GM23338 (cell line): ENCODE data around the gene C11orf71. TPM values are rescaled to one million over a fixed set of nuclear protein-coding genes. Genes with fewer than 3 reads are reported as not detected.

Source experiments
- ATAC-seq: fragments of 200-7000 bp; cut with Tn5 transposase; 3 replicates; pipeline ENCODE4 v1.9.1; 2020
- DNase-seq: peaks from one replicate; pipeline ENCODE4 v3.0.0-alpha.2; 2015; ENCODE audit warnings: low spot score
- H2AFZ ChIP-seq: fragments of 200-600 bp; sonication (generic); 2 replicates; pipeline ENCODE4 v1.8.0; 2016; ENCODE audit warnings: antibody characterized with exemption, mild to moderate bottlenecking, moderate library complexity
- H3F3A ChIP-seq: fragments of 200-600 bp; sonication (generic); replicated peaks from 2 replicates; pipeline ENCODE4 v1.8.0; 2017; ENCODE audit warnings: antibody characterized with exemption, mixed run types, low read depth
- H3K27ac ChIP-seq: fragments of 200-600 bp; sonication (generic); 2 replicates; pipeline ENCODE4 v1.6.1; 2016; ENCODE audit warnings: low read depth
- H3K27me3 ChIP-seq: fragments of 200-600 bp; sonication (generic); 2 replicates; pipeline ENCODE4 v1.8.0; 2016; ENCODE audit warnings: mild to moderate bottlenecking, mixed run types, moderate library complexity; ENCODE audit not compliant: insufficient read depth
- H3K36me3 ChIP-seq: fragments of 200-600 bp; sonication (generic); 2 replicates; pipeline ENCODE4 v1.8.0; 2016; ENCODE audit warnings: mild to moderate bottlenecking; ENCODE audit not compliant: insufficient read depth
- H3K4me1 ChIP-seq: fragments of 200-600 bp; sonication (generic); 2 replicates; pipeline ENCODE4 v1.8.0; 2016; ENCODE audit warnings: mild to moderate bottlenecking, moderate library complexity; ENCODE audit not compliant: insufficient read depth
- H3K4me2 ChIP-seq: fragments of 200-600 bp; sonication (generic); 2 replicates; pipeline ENCODE4 v1.7.1; 2017; ENCODE audit warnings: mixed run types
- H3K4me3 ChIP-seq: fragments of 200-600 bp; sonication (generic); 2 replicates; pipeline ENCODE4 v1.6.1; 2016; ENCODE audit warnings: mixed run types
- H3K79me2 ChIP-seq: fragments of 200-600 bp; sonication (generic); replicated peaks from 2 replicates; pipeline ENCODE4 v1.8.0; 2017; ENCODE audit warnings: mild to moderate bottlenecking; ENCODE audit not compliant: insufficient read depth
- H3K9me2 ChIP-seq: fragments of 200-600 bp; sonication (generic); 2 replicates; pipeline ENCODE4 v1.8.0; 2017; ENCODE audit not compliant: insufficient read depth
- H4K20me1 ChIP-seq: fragments of 200-600 bp; sonication (generic); replicated peaks from 2 replicates; pipeline ENCODE4 v1.8.0; 2017; ENCODE audit warnings: mild to moderate bottlenecking; ENCODE audit not compliant: insufficient read depth
- H3K27ac Mint-ChIP-seq: 2 replicates; pipeline ENCODE4 v1.8.0; 2020; ENCODE audit warnings: inconsistent platforms, mild to moderate bottlenecking, moderate library complexity, mixed read lengths
- H3K27me3 Mint-ChIP-seq: 3 replicates; pipeline ENCODE4 v1.8.0; 2022; ENCODE audit warnings: low read depth, mild to moderate bottlenecking, moderate library complexity, mixed read lengths, inconsistent platforms; ENCODE audit not compliant: insufficient read depth, poor library complexity
- H3K36me3 Mint-ChIP-seq: 3 replicates; pipeline ENCODE4 v1.8.0; 2021; ENCODE audit warnings: low read depth, mild to moderate bottlenecking, inconsistent platforms, moderate library complexity, mixed read lengths
- H3K4me1 Mint-ChIP-seq: 3 replicates; pipeline ENCODE4 v1.8.0; 2020; ENCODE audit warnings: mild to moderate bottlenecking, inconsistent platforms, mixed read lengths
- H3K4me3 Mint-ChIP-seq: 3 replicates; pipeline ENCODE4 v1.8.0; 2021; ENCODE audit warnings: moderate library complexity, mild to moderate bottlenecking, inconsistent platforms, mixed read lengths
- H3K9me3 Mint-ChIP-seq: 3 replicates; pipeline ENCODE4 v1.8.0; 2020; ENCODE audit warnings: moderate library complexity, mild to moderate bottlenecking, inconsistent platforms, mixed read lengths
- CREB1 ChIP-seq: fragments of 250-450 bp; sonication (Bioruptor Pico); IDR thresholded peaks from 2 replicates; pipeline ENCODE4 v1.5.0; 2020; ENCODE audit warnings: low read depth, mild to moderate bottlenecking, moderate library complexity
- EZH2 ChIP-seq: fragments of 200-600 bp; sonication (generic); IDR thresholded peaks from one replicate; pipeline ENCODE4 v1.8.0; 2017; ENCODE audit warnings: antibody characterized with exemption, mild to moderate bottlenecking, low read depth; ENCODE audit not compliant: unreplicated experiment
- EZH2phosphoT487 ChIP-seq: fragments of 200-600 bp; sonication (generic); IDR thresholded peaks from one replicate; pipeline ENCODE4 v1.8.1; 2018; ENCODE audit warnings: antibody characterized with exemption; ENCODE audit not compliant: unreplicated experiment
- JUNB ChIP-seq: IDR thresholded peaks from one replicate; pipeline ENCODE4 v1.6.1; 2016; ENCODE audit warnings: antibody characterized with exemption; ENCODE audit not compliant: unreplicated experiment
- NANOG ChIP-seq: IDR thresholded peaks from 2 replicates; pipeline ENCODE4 v1.6.1; 2016; ENCODE audit warnings: antibody characterized with exemption, borderline replicate concordance
- POLR2AphosphoS5 ChIP-seq: IDR thresholded peaks from 2 replicates; pipeline ENCODE4 v1.6.1; 2016; ENCODE audit warnings: antibody characterized with exemption, low read depth
- STAT1 ChIP-seq: IDR thresholded peaks from one replicate; pipeline ENCODE4 v1.6.1; 2016; ENCODE audit warnings: antibody characterized with exemption; ENCODE audit not compliant: unreplicated experiment
- ZNF114 ChIP-seq: fragments of 250-450 bp; sonication (Bioruptor Pico); IDR thresholded peaks from 2 replicates; pipeline ENCODE4 v1.5.0; 2020; ENCODE audit warnings: mild to moderate bottlenecking, moderate library complexity
- ZNF331 ChIP-seq: fragments of 250-450 bp; sonication (Bioruptor Pico); IDR thresholded peaks from 2 replicates; pipeline ENCODE4 v1.5.0; 2020; ENCODE audit warnings: low read depth, mild to moderate bottlenecking, moderate library complexity
- polyA plus RNA-seq: library from polyadenylated mRNA; unstranded; fragments of >200 nt; fragmentation: Nextera tagmentation; extraction: Ambion mirVana; gene quantifications from 2 replicates; pipeline ENCODE4 v1.2.1, GENCODE V29; 2016
- total RNA-seq: library from RNA; depleted of rRNA; stranded (reverse); fragments of >200 nt; shearing (Covaris generic); gene quantifications from 2 replicates; pipeline ENCODE4 v1.2.3, GENCODE V29; 2014
- TF ChIP-seq, protein P1 (sequence below): IDR thresholded peaks from 2 replicates; pipeline ENCODE4 v1.6.1; 2016; ENCODE audit warnings: antibody characterized with exemption
- TF ChIP-seq, protein P2 (sequence below): fragments of 250-450 bp; sonication (Bioruptor Pico); IDR thresholded peaks from 2 replicates; pipeline ENCODE4 v1.5.0; 2020; ENCODE audit warnings: mild to moderate bottlenecking, moderate library complexity
- TF ChIP-seq, protein P3 (sequence below), 2 experiments: fragments of 200-600 bp in 1 of 2; sonication (generic) in 1 of 2; conservative IDR thresholded peaks; 2 replicates each; pipeline versions ENCODE4 v1.5.1 to v1.6.1; 2016 to 2017; ENCODE audit warnings: antibody characterized with exemption in 2 of 2, low read depth in 2 of 2, mild to moderate bottlenecking in 2 of 2, moderate library complexity in 1 of 2
- TF ChIP-seq, protein P4 (sequence below): IDR thresholded peaks from one replicate; pipeline ENCODE4 v1.6.1; 2018; ENCODE audit warnings: antibody characterized with exemption; ENCODE audit not compliant: unreplicated experiment

C11orf71 gene
- total and polyA plus RNA-seq, 2 experiments from 2014 or later = 5.8 to 8.7 TPM

DNA sequence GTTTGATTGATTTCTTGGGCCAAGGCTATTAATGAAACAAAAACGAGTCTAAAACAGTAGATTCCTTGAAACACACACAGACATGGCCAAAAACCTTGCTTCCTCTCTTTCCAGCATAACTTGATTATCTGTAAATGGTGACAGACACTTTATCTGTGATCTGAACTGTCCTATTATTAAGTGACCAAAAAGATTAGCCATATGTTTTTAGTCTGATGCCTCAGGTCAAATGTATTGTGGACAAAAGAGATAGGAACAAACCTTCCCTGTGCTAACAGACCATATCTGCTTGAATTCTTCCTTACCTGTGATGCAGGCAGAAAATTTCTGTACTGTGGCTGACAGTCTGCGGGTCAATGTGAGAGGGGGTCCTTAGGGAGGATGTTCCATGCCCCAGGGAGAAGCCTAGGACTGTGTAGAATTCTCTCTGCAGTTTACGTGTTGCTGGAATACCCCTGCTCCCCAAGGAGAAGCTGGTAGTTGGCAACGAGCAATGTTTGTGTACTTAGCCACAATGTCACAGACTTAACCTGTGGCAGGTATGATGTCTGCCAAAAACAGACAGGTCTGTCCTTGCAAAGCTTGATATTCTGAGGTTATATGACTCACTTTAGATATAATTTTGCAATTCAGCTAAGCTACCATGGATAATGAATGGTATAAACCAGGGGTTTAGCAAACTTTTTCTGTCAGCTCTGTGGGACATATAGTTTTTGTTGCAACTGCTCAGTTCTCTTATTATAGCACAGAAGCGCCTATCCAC is 31.2 kb downstream of the C11orf71 start:
- no peak overlapping the region for H3K4me3 ChIP-seq
- no peaks in the 10 kb centered on the region for H3K9me3 Mint-ChIP-seq
- no peak for ATAC-seq

More for the DNA sequence above, 31.2 kb downstream of the C11orf71 start:
- H3K4me1 Mint-ChIP-seq = peaks cover 8% of the 10 kb centered on the region
- Histone ChIP-seq H3K27me3 (no peaks in the 10 kb centered on the region), H3K79me2 (no peaks in the 10 kb centered on the region), H3F3A (no peaks in the 10 kb centered on the region), H4K20me1 (no peaks in the 10 kb centered on the region), H3K4me2 (no peak overlapping the region), H3K36me3 (no peaks in the 10 kb centered on the region), H3K4me1 (peaks cover 4% of the 10 kb centered on the region; the same call in 1 of the 2 replicates), H2AFZ (no peak overlapping the region), H3K27ac (no peak overlapping the region), H3K9me2 (no peaks in the 10 kb centered on the region; the same call in 1 of the 2 replicates)
- peaks cover 3% of the 10 kb centered on the region for H3K27me3 Mint-ChIP-seq
- TF ChIP-seq, protein P1, sequence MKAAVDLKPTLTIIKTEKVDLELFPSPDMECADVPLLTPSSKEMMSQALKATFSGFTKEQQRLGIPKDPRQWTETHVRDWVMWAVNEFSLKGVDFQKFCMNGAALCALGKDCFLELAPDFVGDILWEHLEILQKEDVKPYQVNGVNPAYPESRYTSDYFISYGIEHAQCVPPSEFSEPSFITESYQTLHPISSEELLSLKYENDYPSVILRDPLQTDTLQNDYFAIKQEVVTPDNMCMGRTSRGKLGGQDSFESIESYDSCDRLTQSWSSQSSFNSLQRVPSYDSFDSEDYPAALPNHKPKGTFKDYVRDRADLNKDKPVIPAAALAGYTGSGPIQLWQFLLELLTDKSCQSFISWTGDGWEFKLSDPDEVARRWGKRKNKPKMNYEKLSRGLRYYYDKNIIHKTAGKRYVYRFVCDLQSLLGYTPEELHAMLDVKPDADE = no peak
- no peak for TF ChIP-seq ZNF331
- TF ChIP-seq, protein P2, sequence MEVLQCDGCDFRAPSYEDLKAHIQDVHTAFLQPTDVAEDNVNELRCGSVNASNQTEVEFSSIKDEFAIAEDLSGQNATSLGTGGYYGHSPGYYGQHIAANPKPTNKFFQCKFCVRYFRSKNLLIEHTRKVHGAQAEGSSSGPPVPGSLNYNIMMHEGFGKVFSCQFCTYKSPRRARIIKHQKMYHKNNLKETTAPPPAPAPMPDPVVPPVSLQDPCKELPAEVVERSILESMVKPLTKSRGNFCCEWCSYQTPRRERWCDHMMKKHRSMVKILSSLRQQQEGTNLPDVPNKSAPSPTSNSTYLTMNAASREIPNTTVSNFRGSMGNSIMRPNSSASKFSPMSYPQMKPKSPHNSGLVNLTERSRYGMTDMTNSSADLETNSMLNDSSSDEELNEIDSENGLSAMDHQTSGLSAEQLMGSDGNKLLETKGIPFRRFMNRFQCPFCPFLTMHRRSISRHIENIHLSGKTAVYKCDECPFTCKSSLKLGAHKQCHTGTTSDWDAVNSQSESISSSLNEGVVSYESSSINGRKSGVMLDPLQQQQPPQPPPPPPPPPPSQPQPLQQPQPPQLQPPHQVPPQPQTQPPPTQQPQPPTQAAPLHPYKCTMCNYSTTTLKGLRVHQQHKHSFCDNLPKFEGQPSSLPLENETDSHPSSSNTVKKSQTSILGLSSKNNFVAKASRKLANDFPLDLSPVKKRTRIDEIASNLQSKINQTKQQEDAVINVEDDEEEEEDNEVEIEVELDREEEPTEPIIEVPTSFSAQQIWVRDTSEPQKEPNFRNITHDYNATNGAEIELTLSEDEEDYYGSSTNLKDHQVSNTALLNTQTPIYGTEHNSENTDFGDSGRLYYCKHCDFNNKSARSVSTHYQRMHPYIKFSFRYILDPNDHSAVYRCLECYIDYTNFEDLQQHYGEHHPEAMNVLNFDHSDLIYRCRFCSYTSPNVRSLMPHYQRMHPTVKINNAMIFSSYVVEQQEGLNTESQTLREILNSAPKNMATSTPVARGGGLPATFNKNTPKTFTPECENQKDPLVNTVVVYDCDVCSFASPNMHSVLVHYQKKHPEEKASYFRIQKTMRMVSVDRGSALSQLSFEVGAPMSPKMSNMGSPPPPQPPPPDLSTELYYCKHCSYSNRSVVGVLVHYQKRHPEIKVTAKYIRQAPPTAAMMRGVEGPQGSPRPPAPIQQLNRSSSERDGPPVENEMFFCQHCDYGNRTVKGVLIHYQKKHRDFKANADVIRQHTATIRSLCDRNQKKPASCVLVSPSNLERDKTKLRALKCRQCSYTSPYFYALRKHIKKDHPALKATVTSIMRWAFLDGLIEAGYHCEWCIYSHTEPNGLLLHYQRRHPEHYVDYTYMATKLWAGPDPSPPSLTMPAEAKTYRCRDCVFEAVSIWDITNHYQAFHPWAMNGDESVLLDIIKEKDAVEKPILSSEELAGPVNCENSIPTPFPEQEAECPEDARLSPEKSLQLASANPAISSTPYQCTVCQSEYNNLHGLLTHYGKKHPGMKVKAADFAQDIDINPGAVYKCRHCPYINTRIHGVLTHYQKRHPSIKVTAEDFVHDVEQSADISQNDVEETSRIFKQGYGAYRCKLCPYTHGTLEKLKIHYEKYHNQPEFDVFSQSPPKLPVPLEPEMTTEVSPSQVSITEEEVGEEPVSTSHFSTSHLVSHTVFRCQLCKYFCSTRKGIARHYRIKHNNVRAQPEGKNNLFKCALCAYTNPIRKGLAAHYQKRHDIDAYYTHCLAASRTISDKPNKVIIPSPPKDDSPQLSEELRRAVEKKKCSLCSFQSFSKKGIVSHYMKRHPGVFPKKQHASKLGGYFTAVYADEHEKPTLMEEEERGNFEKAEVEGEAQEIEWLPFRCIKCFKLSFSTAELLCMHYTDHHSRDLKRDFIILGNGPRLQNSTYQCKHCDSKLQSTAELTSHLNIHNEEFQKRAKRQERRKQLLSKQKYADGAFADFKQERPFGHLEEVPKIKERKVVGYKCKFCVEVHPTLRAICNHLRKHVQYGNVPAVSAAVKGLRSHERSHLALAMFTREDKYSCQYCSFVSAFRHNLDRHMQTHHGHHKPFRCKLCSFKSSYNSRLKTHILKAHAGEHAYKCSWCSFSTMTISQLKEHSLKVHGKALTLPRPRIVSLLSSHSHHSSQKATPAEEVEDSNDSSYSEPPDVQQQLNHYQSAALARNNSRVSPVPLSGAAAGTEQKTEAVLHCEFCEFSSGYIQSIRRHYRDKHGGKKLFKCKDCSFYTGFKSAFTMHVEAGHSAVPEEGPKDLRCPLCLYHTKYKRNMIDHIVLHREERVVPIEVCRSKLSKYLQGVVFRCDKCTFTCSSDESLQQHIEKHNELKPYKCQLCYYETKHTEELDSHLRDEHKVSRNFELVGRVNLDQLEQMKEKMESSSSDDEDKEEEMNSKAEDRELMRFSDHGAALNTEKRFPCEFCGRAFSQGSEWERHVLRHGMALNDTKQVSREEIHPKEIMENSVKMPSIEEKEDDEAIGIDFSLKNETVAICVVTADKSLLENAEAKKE (CRISPR knock-in tag) = no peak
- TF ChIP-seq CREB1 (CRISPR knock-in tag) = no peak
- TF ChIP-seq STAT1 = no peak
- no peak for TF ChIP-seq ZNF114 (CRISPR knock-in tag)
- TF ChIP-seq JUNB = no peak
- TF ChIP-seq EZH2phosphoT487 = no peak
- TF ChIP-seq POLR2AphosphoS5 = no peak
- TF ChIP-seq NANOG = no peak
- TF ChIP-seq EZH2 = no peak
- TF ChIP-seq, protein P3, sequence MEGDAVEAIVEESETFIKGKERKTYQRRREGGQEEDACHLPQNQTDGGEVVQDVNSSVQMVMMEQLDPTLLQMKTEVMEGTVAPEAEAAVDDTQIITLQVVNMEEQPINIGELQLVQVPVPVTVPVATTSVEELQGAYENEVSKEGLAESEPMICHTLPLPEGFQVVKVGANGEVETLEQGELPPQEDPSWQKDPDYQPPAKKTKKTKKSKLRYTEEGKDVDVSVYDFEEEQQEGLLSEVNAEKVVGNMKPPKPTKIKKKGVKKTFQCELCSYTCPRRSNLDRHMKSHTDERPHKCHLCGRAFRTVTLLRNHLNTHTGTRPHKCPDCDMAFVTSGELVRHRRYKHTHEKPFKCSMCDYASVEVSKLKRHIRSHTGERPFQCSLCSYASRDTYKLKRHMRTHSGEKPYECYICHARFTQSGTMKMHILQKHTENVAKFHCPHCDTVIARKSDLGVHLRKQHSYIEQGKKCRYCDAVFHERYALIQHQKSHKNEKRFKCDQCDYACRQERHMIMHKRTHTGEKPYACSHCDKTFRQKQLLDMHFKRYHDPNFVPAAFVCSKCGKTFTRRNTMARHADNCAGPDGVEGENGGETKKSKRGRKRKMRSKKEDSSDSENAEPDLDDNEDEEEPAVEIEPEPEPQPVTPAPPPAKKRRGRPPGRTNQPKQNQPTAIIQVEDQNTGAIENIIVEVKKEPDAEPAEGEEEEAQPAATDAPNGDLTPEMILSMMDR (conservative IDR thresholded peaks at IDR 0.05; ENCODE audit: low read depth in 2 of 2) = no peak
- TF ChIP-seq, protein P4, sequence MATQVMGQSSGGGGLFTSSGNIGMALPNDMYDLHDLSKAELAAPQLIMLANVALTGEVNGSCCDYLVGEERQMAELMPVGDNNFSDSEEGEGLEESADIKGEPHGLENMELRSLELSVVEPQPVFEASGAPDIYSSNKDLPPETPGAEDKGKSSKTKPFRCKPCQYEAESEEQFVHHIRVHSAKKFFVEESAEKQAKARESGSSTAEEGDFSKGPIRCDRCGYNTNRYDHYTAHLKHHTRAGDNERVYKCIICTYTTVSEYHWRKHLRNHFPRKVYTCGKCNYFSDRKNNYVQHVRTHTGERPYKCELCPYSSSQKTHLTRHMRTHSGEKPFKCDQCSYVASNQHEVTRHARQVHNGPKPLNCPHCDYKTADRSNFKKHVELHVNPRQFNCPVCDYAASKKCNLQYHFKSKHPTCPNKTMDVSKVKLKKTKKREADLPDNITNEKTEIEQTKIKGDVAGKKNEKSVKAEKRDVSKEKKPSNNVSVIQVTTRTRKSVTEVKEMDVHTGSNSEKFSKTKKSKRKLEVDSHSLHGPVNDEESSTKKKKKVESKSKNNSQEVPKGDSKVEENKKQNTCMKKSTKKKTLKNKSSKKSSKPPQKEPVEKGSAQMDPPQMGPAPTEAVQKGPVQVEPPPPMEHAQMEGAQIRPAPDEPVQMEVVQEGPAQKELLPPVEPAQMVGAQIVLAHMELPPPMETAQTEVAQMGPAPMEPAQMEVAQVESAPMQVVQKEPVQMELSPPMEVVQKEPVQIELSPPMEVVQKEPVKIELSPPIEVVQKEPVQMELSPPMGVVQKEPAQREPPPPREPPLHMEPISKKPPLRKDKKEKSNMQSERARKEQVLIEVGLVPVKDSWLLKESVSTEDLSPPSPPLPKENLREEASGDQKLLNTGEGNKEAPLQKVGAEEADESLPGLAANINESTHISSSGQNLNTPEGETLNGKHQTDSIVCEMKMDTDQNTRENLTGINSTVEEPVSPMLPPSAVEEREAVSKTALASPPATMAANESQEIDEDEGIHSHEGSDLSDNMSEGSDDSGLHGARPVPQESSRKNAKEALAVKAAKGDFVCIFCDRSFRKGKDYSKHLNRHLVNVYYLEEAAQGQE = no peak
- H3K36me3 Mint-ChIP-seq = no peaks in the 10 kb centered on the region
- no peak for DNase-seq
- no peak overlapping the region for H3K4me3 Mint-ChIP-seq
- no peak overlapping the region for H3K27ac Mint-ChIP-seq
